Measurements from ENCODE around the gene PPP4C. TPM values are rescaled to one million over a fixed set of nuclear protein-coding genes. Genes with fewer than 3 reads are reported as not detected.

PPP4C gene
- total and polyA plus RNA-seq, 2 of the 8 experiments (the other 6 are each of a cell fraction or from before 2014, with no cell fraction given): 148 to 298 TPM

DNA sequence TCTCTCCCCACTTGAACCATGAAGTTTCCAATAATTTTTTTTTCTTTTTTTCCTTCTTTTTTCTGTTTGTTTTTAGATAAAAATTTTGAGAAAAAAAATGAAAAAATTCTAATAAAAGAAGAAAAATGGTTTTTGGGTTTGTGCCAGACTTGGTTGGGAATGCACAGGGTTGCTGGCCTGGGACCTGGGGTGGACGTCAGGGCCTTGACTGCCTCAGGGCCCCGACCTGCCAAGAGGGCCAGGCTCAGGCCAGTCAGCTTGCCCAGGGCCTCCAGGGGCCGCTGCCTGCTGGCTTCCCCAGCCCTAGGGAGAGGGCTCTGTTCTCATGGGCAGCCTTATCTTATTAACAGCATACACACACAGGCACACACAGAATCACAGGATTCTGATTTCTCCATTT, 9.5 kb downstream of the PPP4C start:
- no peak overlapping the region for H3K4ac ChIP-seq (replicated peaks; ENCODE audit: insufficient read length, low read depth, low read length)
- ChIA-PET CTCF (ENCODE audit: partially characterized antibody) (interaction anchor here (0.6 to 2.2 kb wide), 3 partner anchors 27 to 220 kb away, joined by 3 to 7 read pairs (median 5); no protein-coding TSS in a partner anchor), POLR2A (ENCODE audit: partially characterized antibody) (interaction anchor here (1.1 to 14.0 kb wide), 3 partner anchors 9 to 13 kb away, joined by 4 to 353 read pairs (median 6); partner anchors contain the start of genes ALDOA and PPP4C)

More for the DNA sequence above, 9.5 kb downstream of the PPP4C start:
- Histone ChIP-seq H3K23me2 (ENCODE audit: low read depth, low read length) (no peaks in the 10 kb centered on the region), H3K23ac (ENCODE audit: insufficient read length) (no peak overlapping the region), H2BK120ac (replicated peaks; ENCODE audit: low read depth, low read length) (no peak overlapping the region), H3K27ac (ENCODE audit: low read depth, low read length) (no peak overlapping the region), H2BK15ac (ENCODE audit: low read length) (no peak overlapping the region), H3K27me3 (replicated peaks in 1 of 4; ENCODE audit: control insufficient read depth in 3 of 4, extremely low read depth in 1 of 4, insufficient read depth in 3 of 4, low read length in 3 of 4) (no peaks in the 10 kb centered on the region; a peak in 1 of 7 replicates), H2BK5ac (ENCODE audit: low read depth, low read length) (no peak overlapping the region), H3K4me1 (replicated peaks in 1 of 4; ENCODE audit: control insufficient read depth in 3 of 4, insufficient read depth in 4 of 4, low read length in 3 of 4) (no peaks in the 10 kb centered on the region), H4K8ac (ENCODE audit: extremely low read depth, insufficient read depth, low read length) (no peak overlapping the region), H2AK5ac (ENCODE audit: low read depth, low read length) (no peak overlapping the region), H2AFZ (ENCODE audit: low read length) (no peak overlapping the region), H2BK12ac (ENCODE audit: low read depth, low read length) (no peak overlapping the region), H4K91ac (replicated peaks; ENCODE audit: insufficient read length, low read length) (no peak overlapping the region), H3K4me3 (ENCODE audit: extremely low read depth in 1 of 4, insufficient read depth in 2 of 4, low read depth in 3 of 4, low read length in 4 of 4) (no peak overlapping the region), H3K36me3 (ENCODE audit: control insufficient read depth in 2 of 4, insufficient read depth in 4 of 4, low read length in 3 of 4) (peaks cover 21 to 50% (median 33%) of the 10 kb centered on the region in 4 experiments), H3K56ac (replicated peaks; ENCODE audit: insufficient read length, low read depth, low read length) (no peak overlapping the region), H4K5ac (ENCODE audit: insufficient read length, low read depth, low read length) (no peak overlapping the region), H3K79me2 (ENCODE audit: control insufficient read depth in 1 of 2, insufficient read depth in 2 of 2, low read length in 2 of 2) (peaks cover 0 to 3% of the 10 kb centered on the region in 2 experiments; a peak in 1 of 4 replicates), H2BK20ac (ENCODE audit: low read length) (no peak overlapping the region), H3K4me2 (ENCODE audit: insufficient read depth in 1 of 2, low read depth in 2 of 2, low read length in 2 of 2) (no peak overlapping the region), H3K14ac (ENCODE audit: insufficient read length) (no peak overlapping the region), H3K18ac (ENCODE audit: extremely low read depth, low read length) (no peak overlapping the region), H4K20me1 (replicated peaks in 1 of 2; ENCODE audit: control insufficient read depth in 1 of 2, insufficient read depth in 2 of 2, low read length in 2 of 2) (peaks cover 7 to 16% of the 10 kb centered on the region in 2 experiments), H3K9ac (replicated peaks in 1 of 4; ENCODE audit: extremely low read depth in 1 of 4, low read depth in 3 of 4, low read length in 3 of 4) (no peak overlapping the region), H3K9me3 (ENCODE audit: insufficient read depth in 2 of 2, low read depth in 1 of 2, low read length in 1 of 2) (no peaks in the 10 kb centered on the region), H3K79me1 (ENCODE audit: low read depth, low read length) (no peaks in the 10 kb centered on the region; the same call in 1 of the 2 replicates)
- TF ChIP-seq EP300 (IDR thresholded peaks at IDR 0.05; ENCODE audit: borderline replicate concordance in 1 of 2, low read depth in 2 of 2, low read length in 2 of 2) (no peak), RXRA (IDR thresholded peaks at IDR 0.05; ENCODE audit: insufficient read depth, low read depth, low read length) (no peak), RNF2 (IDR thresholded peaks at IDR 0.05; ENCODE audit: borderline replicate concordance, low read depth, low read length, missing control alignments, poor library complexity, severe bottlenecking) (no peak), POU5F1 (IDR thresholded peaks at IDR 0.05; ENCODE audit: low read depth, low read length) (no peak)
- DNase-seq (ENCODE audit: low read depth in 1 of 2, low spot score in 2 of 2): no peak
- WGBS, 2 experiments (ENCODE audit: extremely low coverage in 1 of 2, insufficient coverage in 1 of 2, insufficient read length in 1 of 2, insufficient replicate concordance in 2 of 2, low coverage in 1 of 2, low lambda C conversion rate in 2 of 2, missing lambda C conversion rate in 1 of 2): 81% methylated on average over 3 of the region's 3 CpGs; no CpG with 5 or more reads in 1 of the 2 experiments
- no peak for FAIRE-seq
